A549 (cell line): ENCODE results near the gene ABTB1. TPM values are rescaled to one million over a fixed set of nuclear protein-coding genes. Genes with fewer than 3 reads are reported as not detected.

Source experiments
- ATAC-seq, 2 experiments: fragments of 200-7000 bp in 1 of 2; fragments of >200 bp in 1 of 2; cut with Nextera tagmentation in 1 of 2; cut with Tn5 transposase in 1 of 2; 3 replicates each; pipeline versions ENCODE4 v1.8.0 to v1.9.1; 2018 to 2020; ENCODE audit warnings: mild to moderate bottlenecking in 1 of 2, moderate library complexity in 1 of 2
- CTCF ChIA-PET: fragments of 300-600 bp; sonication (Branson Sonifier 250); formaldehyde crosslinking; extraction: SDS; loops from one replicate; lab custom pipeline; 2021; ENCODE audit warnings: antibody characterized with exemption, inconsistent platforms; lab: Yijun Ruan, JAX
- POLR2A ChIA-PET: fragments of 350-600 bp; formaldehyde crosslinking; extraction: SDS; loops from one replicate; lab custom pipeline; 2021; ENCODE audit warnings: antibody characterized with exemption, inconsistent platforms; lab: Yijun Ruan, JAX
- DNase-seq, 2 experiments: peaks; one replicate each; pipeline versions ENCODE4 v3.0.0 to v3.0.0-alpha.2; 2011 to 2016; ENCODE audit warnings: low read depth in 1 of 2, low spot score in 1 of 2
- FAIRE-seq: peaks from 2 replicates; lab custom pipeline; 2011; peaks lifted over from hg19 to GRCh38; lab: Jason Lieb, UNC
- H3K27ac ChIP-seq, 2 experiments: fragments of >200 bp; sonication (Bioruptor Twin); formaldehyde crosslinking; 3 replicates each; pipeline ENCODE4 v1.5.1; 2016 to 2017
- H3K4me1 ChIP-seq: fragments of >200 bp; sonication (Bioruptor Twin); formaldehyde crosslinking; 3 replicates; pipeline ENCODE4 v1.6.1; 2016
- H3K4me2 ChIP-seq: fragments of >200 bp; sonication (Bioruptor Twin); formaldehyde crosslinking; 3 replicates; pipeline ENCODE4 v1.6.1; 2016
- H3K4me3 ChIP-seq: fragments of >200 bp; sonication (Bioruptor Twin); formaldehyde crosslinking; 3 replicates; pipeline ENCODE4 v1.5.1; 2016
- H3K9me3 ChIP-seq: fragments of >200 bp; sonication (Bioruptor Twin); formaldehyde crosslinking; 3 replicates; pipeline ENCODE4 v1.6.1; 2016
- BHLHE40 ChIP-seq: IDR thresholded peaks from 2 replicates; pipeline ENCODE4 v1.6.1; 2012; ENCODE audit warnings: low read depth, low read length, inconsistent platforms
- EHMT2 ChIP-seq: fragments of 200-600 bp; sonication (generic); IDR thresholded peaks from 2 replicates; pipeline ENCODE4 v1.6.1; 2016; ENCODE audit warnings: antibody characterized with exemption, low read depth, mild to moderate bottlenecking, moderate library complexity
- EP300 ChIP-seq, 2 experiments: fragments of >200 bp; sonication (Bioruptor Twin); formaldehyde crosslinking; IDR thresholded peaks; 2 replicates in 1 of 2; 3 replicates in 1 of 2; pipeline ENCODE4 v1.6.1; 2016 to 2017
- GATA3 ChIP-seq: IDR thresholded peaks from 2 replicates; pipeline ENCODE4 v1.6.1; 2012; ENCODE audit warnings: borderline replicate concordance
- HDAC2 ChIP-seq: fragments of 200-600 bp; sonication (generic); IDR thresholded peaks from 2 replicates; pipeline ENCODE4 v1.6.1; 2016
- HOXA7 ChIP-seq: fragments of 250-450 bp; sonication (Bioruptor Pico); IDR thresholded peaks from 2 replicates; pipeline ENCODE4 v1.5.0; 2020; ENCODE audit warnings: mild to moderate bottlenecking, moderate library complexity
- HOXB13 ChIP-seq: fragments of 250-450 bp; sonication (Bioruptor Pico); IDR thresholded peaks from 2 replicates; pipeline ENCODE4 v1.5.0; 2020; ENCODE audit warnings: low read depth, mild to moderate bottlenecking, moderate library complexity
- KDM5A ChIP-seq: fragments of 200-600 bp; sonication (generic); IDR thresholded peaks from 2 replicates; pipeline ENCODE4 v1.6.1; 2016; ENCODE audit warnings: antibody characterized with exemption, mild to moderate bottlenecking
- MAFK ChIP-seq: fragments of 450-650 bp; IDR thresholded peaks from 2 replicates; pipeline ENCODE4 v1.6.1; 2014; ENCODE audit not compliant: partially characterized antibody
- MYC ChIP-seq: IDR thresholded peaks from 2 replicates; pipeline ENCODE4 v1.6.1; 2012; ENCODE audit warnings: mild to moderate bottlenecking, inconsistent platforms, low read length, improper control_type of control experiment, borderline replicate concordance
- POLR2AphosphoS2 ChIP-seq: conservative IDR thresholded peaks from 2 replicates; pipeline ENCODE4 v1.6.1; 2012; ENCODE audit warnings: low read length, improper control_type of control experiment, inconsistent platforms
- RARB ChIP-seq: fragments of 250-450 bp; sonication (Bioruptor Pico); IDR thresholded peaks from 2 replicates; pipeline ENCODE4 v1.8.0; 2021; ENCODE audit warnings: mild to moderate bottlenecking, moderate library complexity
- RFX5 ChIP-seq: fragments of 450-650 bp; IDR thresholded peaks from 2 replicates; pipeline ENCODE4 v1.7.1; 2014; ENCODE audit warnings: antibody characterized with exemption, mild to moderate bottlenecking, moderate library complexity
- TFCP2L1 ChIP-seq: fragments of 250-450 bp; sonication (Bioruptor Pico); IDR thresholded peaks from 2 replicates; pipeline ENCODE4 v1.5.0; 2021; ENCODE audit warnings: mild to moderate bottlenecking
- TP53 ChIP-seq: fragments of 250-450 bp; sonication (Bioruptor Pico); IDR thresholded peaks from 2 replicates; pipeline ENCODE4 v1.5.0; 2021; ENCODE audit warnings: mild to moderate bottlenecking, moderate library complexity
- ZC3H11A ChIP-seq: fragments of 450-650 bp; IDR thresholded peaks from 2 replicates; pipeline ENCODE4 v1.6.1; 2014; ENCODE audit warnings: antibody characterized with exemption, mild to moderate bottlenecking
- ZFP36 ChIP-seq: fragments of 450-650 bp; IDR thresholded peaks from 2 replicates; pipeline ENCODE4 v1.6.1; 2014; ENCODE audit warnings: borderline replicate concordance; ENCODE audit not compliant: partially characterized antibody
- WGBS: methylation state at CpG from one replicate; pipeline ENCODE4 v1.1.6; 2017; ENCODE audit errors: missing lambda C conversion rate; 5-methylcytosine and 5-hydroxymethylcytosine counted together
- polyA plus RNA-seq, 4 experiments: library from polyadenylated mRNA; depleted of rRNA in 3 of 4; stranded (reverse); fragments of >200 nt; fragmentation: RNase III in 1 of 4; extraction: RNeasy Plus Mini Kit Qiagen cat#74134 plus additional on column Dnase treatment in 1 of 4; gene quantifications; 2 replicates in 3 of 4; 3 replicates in 1 of 4; pipeline ENCODE4 v1.2.3, GENCODE V29; 2011 to 2017

Gene ABTB1
- polyA plus RNA-seq, 2 of the 4 experiments (the other 2 are of a cell fraction), result 9.7 to 13.2 TPM

DNA sequence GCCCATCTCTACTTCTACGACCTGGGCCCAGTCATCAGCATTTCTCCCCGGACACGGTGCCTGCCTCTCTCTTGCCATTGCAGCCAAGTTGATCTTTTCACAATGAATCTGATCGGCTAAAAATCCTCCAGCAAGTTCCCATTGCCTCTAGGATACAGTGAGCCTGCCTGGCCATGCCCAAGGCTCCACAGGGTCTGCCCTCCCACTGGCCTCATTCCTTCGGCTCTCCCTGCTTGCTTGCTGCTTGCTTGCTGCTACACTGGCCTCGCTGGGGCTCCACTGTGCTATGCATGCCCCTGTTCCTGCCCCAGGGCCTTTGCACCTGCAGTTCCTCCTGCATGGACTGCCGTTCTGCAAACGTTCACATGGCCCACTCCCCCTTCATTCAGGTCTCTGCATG lies 2.0 kb downstream of the ABTB1 start:
- H3K4me3 ChIP-seq, result no peak overlapping the region
- 92% methylated on average over 8 of the region's 8 CpGs for WGBS
- DNase-seq (no peak), FAIRE-seq (no peak), ATAC-seq (no peak)
- ChIA-PET POLR2A (no interaction called here), CTCF (interaction anchor here (0.6 to 2.0 kb wide), 3 partner anchors 19 to 459 kb away, joined by 3 to 4 read pairs (median 4); no protein-coding TSS in a partner anchor)
- H3K4me1 ChIP-seq, result peaks cover 11% of the 10 kb centered on the region; the same call in 1 of the 3 replicates
- TF ChIP-seq POLR2AphosphoS2, result no peak
- no peak for TF ChIP-seq ZC3H11A
- no peak for TF ChIP-seq TFCP2L1 (CRISPR knock-in tag)
- TF ChIP-seq GATA3, result no peak
- no peak for TF ChIP-seq RFX5
- no peak for TF ChIP-seq ZFP36
- TF ChIP-seq MYC, result no peak
- TF ChIP-seq HOXB13, result no peak
- TF ChIP-seq TP53, result no peak
- no peak for TF ChIP-seq HDAC2
- H3K4me2 ChIP-seq, result no peak overlapping the region
- no peak overlapping the region for H3K27ac ChIP-seq
- H3K9me3 ChIP-seq, result no peaks in the 10 kb centered on the region

DNA sequence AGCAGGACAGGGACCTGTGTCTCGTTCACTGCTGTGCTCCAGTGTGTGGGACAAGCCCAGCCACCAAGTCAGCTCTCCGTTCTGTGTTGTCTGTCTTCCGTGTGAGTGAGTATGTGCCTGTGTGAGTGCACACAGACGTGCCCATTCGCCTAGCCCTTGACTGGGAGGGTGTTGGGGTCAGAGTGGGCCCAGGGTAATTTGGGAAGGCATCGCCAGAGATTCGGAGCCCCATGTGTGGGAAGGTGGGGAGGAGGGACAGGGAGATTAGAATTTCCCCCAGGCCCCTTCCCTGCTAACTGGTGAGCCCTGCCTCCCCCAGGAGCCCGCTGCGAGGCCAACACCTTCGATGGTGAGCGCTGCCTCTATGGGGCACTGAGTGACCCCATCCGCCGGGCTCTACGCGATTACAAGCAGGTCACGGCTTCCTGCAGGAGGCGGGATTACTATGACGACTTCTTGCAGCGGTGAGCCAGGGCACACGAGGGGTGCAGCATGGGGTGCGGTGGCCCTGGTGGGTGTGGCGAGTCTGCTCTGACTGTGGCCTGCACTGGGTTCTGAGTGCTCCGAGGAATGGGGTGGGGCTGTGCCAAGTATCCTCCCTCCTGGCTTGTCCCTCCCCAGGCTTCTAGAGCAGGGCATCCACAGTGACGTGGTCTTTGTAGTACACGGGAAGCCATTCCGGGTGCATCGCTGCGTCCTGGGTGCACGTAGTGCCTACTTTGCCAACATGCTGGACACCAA lies 3.1 kb downstream of the ABTB1 start:
- no peak for FAIRE-seq
- WGBS, result 92% methylated on average over 21 of the region's 29 CpGs
- ChIA-PET CTCF (interaction anchor here (1.0 to 1.1 kb wide), 2 partner anchors 101 to 295 kb away, joined by 4 read pairs; no protein-coding TSS in a partner anchor), POLR2A (no interaction called here)
- no peak for TF ChIP-seq MAFK
- no peak for TF ChIP-seq ZC3H11A
- no peak for TF ChIP-seq RARB (CRISPR knock-in tag)
- TF ChIP-seq GATA3, result no peak
- TF ChIP-seq ZFP36, result no peak
- no peak for TF ChIP-seq EP300 (IDR thresholded peaks at IDR 0.05)
- TF ChIP-seq BHLHE40, result no peak
- no peak for TF ChIP-seq KDM5A
- no peak overlapping the region for H3K4me2 ChIP-seq
- H3K9me3 ChIP-seq, result no peaks in the 10 kb centered on the region
- H3K4me1 ChIP-seq, result peaks cover 11% of the 10 kb centered on the region; the same call in 1 of the 3 replicates
- ATAC-seq, result no peak
- no peak for DNase-seq
- H3K4me3 ChIP-seq, result no peak overlapping the region
- H3K27ac ChIP-seq, result no peak overlapping the region

DNA sequence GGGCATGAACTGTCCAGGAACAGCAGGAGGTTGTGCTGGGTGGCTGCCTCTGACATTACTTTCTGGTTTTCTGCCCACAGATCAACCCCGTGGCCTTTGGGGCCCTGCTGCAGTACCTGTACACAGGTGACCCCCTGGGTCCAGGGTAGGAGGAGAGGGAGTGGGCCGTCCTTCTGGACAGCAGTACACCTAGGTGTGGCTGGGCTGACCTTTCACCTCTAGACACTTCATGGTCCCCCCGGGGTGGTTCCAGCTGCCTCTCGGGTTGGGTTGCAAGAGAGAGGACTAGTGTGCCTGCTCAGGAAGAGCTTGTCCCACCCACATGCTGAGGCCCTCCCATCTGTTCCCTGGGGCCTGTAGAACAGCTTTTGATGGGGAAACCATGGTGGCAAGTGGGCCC lies 3.7 kb downstream of the ABTB1 start:
- no peak for TF ChIP-seq TFCP2L1 (CRISPR knock-in tag)
- TF ChIP-seq, all 56 proteins: peak for 0
- ChIA-PET CTCF (interaction anchor here (1.1 kb wide), 1 partner anchor 295 kb away, joined by 4 read pairs; no protein-coding TSS in a partner anchor), POLR2A (no interaction called here)
- WGBS, result no CpG with 5 or more reads among the region's 4 CpGs
- FAIRE-seq, result no peak
- H3K4me1 ChIP-seq, result peaks cover 8% of the 10 kb centered on the region; the same call in 1 of the 3 replicates
- H3K4me2 ChIP-seq, result no peak overlapping the region
- H3K27ac ChIP-seq, result no peak overlapping the region
- no peak overlapping the region for H3K4me3 ChIP-seq
- H3K9me3 ChIP-seq, result no peaks in the 10 kb centered on the region
- no peak for ATAC-seq
- no peak for DNase-seq

GRCh38 chr3:127676921-127677351 lies 4.2 kb downstream of the ABTB1 start:
- peaks cover 6% of the 10 kb centered on the region; the same call in 1 of the 3 replicates for H3K4me1 ChIP-seq
- CTCF ChIA-PET, result interaction anchor here (0.8 to 7.5 kb wide), 4 partner anchors 19 to 294 kb away, joined by 3 to 45 read pairs (median 6); no protein-coding TSS in a partner anchor
- DNase-seq (no peak), FAIRE-seq (no peak), ATAC-seq (no peak)
- H3K4me3 ChIP-seq, result no peak overlapping the region
- 91% methylated on average over 6 of the region's 21 CpGs for WGBS
- H3K27ac ChIP-seq, result no peak overlapping the region
- POLR2A ChIA-PET, result no interaction called here
- no peak overlapping the region for H3K4me2 ChIP-seq
- TF ChIP-seq HOXA7 (CRISPR knock-in tag) (no peak), EHMT2 (no peak), EP300 (IDR thresholded peaks at IDR 0.05) (no peak)
- H3K9me3 ChIP-seq, result no peaks in the 10 kb centered on the region
